ENCODE results near the gene SPNS3.

SPNS3 gene

GRCh38 chr17:4395111-4395478 is 38.6 kb upstream of the SPNS3 start:
- in situ Hi-C loops (cut with HindIII; ENCODE audit: low sequenced_read_pairs), result no loop called here
- DNase-seq (ENCODE audit: low read depth, low spot score), result no peak
- TF ChIP-seq CTCF (IDR thresholded peaks at IDR 0.05; ENCODE audit: low read depth, low read length), result no peak
- no peak overlapping the region for H3K4me3 ChIP-seq (ENCODE audit: low read depth, low read length)

GRCh38 chr17:4397840-4398239 is 35.9 kb upstream of the SPNS3 start:
- DNase-seq (ENCODE audit: low read depth, low spot score), result no peak

DNA sequence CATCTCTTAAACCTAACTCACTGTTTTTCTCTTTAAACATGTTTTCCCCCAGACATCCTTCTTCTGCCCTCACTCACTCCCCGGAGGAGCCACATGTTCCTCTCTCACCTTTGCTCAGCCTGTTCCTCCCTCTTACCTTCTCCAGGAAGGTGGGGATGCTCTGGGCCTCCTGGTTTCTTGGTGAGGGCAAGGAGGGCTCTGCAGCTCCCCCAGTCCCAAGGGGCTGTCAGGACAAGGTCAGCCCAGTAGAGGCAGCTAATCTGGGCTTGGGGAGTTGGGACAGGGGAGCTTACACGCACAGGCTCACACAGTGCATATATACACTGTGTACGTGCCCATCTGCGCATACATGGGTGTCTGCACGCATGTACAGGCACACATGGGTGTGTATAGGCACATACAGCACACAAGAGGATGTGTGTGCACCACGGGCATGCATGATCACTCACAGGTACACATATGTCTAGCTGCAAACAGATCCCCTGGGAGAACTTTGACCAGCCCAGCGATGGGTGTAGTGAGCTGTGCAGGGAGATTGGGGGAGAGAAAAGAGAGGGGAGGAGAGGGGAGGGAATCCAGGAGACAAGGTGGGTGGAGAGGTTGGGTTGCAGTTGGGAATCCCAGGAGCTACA is 28.6 kb upstream of the SPNS3 start:
- no peak overlapping the region for H3K4me3 ChIP-seq (ENCODE audit: low read depth, low read length)
- DNase-seq (ENCODE audit: low read depth, low spot score), result no peak
- TF ChIP-seq CTCF (IDR thresholded peaks at IDR 0.05; ENCODE audit: low read depth, low read length), result no peak
- in situ Hi-C loops (cut with HindIII; ENCODE audit: low sequenced_read_pairs), result no loop called here

More at GRCh38 chr17:4397840-4398239, 35.9 kb upstream of the SPNS3 start:
- no peak overlapping the region for H3K4me3 ChIP-seq (ENCODE audit: low read depth, low read length)
- in situ Hi-C loops (cut with HindIII; ENCODE audit: low sequenced_read_pairs), result no loop called here
- no peak for TF ChIP-seq CTCF (IDR thresholded peaks at IDR 0.05; ENCODE audit: low read depth, low read length)

- no peak overlapping the region for H3K4me3 ChIP-seq (ENCODE audit: low read depth, low read length)
- in situ Hi-C loops (cut with HindIII; ENCODE audit: low sequenced_read_pairs), result no loop called here
- TF ChIP-seq CTCF (IDR thresholded peaks at IDR 0.05; ENCODE audit: low read depth, low read length), result no peak
- no peak for DNase-seq (ENCODE audit: low read depth, low spot score)
Measured at GRCh38 chr17:4405699-4406098, 28.0 kb upstream of the SPNS3 start.

DNA sequence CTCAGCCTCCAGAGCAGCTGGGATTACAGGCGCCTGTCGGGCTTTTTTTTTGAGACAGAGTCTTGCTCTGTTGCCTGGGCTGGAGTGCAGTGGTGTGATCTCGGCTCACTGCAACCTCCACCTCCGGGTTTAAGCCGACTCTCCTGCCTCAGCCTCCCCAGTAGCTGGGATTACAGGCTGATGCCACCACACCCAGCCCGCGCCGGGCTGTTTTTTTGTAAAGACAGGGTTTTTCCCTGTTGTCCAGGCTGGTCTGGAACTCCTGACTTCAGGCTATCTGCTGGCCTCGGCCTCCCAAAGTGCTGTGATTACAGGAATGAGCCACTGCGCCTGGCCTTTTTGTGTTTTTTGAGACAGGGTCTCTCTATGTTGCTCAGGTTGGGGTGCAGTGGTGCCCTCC is 27.4 kb upstream of the SPNS3 start:
- H3K4me3 ChIP-seq (ENCODE audit: low read depth, low read length), result no peak overlapping the region
- in situ Hi-C loops (cut with HindIII; ENCODE audit: low sequenced_read_pairs), result no loop called here
- no peak for DNase-seq (ENCODE audit: low read depth, low spot score)
- TF ChIP-seq CTCF (IDR thresholded peaks at IDR 0.05; ENCODE audit: low read depth, low read length), result no peak

GRCh38 chr17:4407216-4407615 is 26.5 kb upstream of the SPNS3 start:
- no peak for DNase-seq (ENCODE audit: low read depth, low spot score)
- TF ChIP-seq CTCF (IDR thresholded peaks at IDR 0.05; ENCODE audit: low read depth, low read length), result no peak
- in situ Hi-C loops (cut with HindIII; ENCODE audit: low sequenced_read_pairs), result no loop called here
- no peak overlapping the region for H3K4me3 ChIP-seq (ENCODE audit: low read depth, low read length)

DNA sequence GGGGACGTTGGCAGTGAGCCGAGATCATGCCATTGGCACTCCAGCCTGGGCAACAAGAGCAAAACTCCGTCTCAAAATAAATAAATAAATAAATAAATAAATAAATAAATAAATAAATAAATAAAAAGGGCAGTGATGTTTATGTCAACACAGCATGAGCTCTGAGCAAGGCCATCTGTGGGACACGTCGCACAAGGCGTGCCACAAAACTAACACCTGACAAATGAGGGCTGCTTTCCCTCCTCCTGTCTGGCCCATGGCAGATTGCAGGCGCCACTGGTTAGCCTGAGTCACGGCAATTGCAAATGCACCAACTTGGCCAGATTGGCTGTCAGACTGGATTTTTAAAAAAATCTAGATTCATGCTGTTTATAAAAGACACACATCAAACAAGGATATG is 25.9 kb upstream of the SPNS3 start:
- in situ Hi-C loops (cut with HindIII; ENCODE audit: low sequenced_read_pairs), result no loop called here
- H3K4me3 ChIP-seq (ENCODE audit: low read depth, low read length), result no peak overlapping the region
- no peak for DNase-seq (ENCODE audit: low read depth, low spot score)
- no peak for TF ChIP-seq CTCF (IDR thresholded peaks at IDR 0.05; ENCODE audit: low read depth, low read length)
